ENCODE measurements around the gene CTNNA3. TPM values are rescaled to one million over a fixed set of nuclear protein-coding genes. Genes with fewer than 3 reads are reported as not detected.

The CTNNA3 gene
- polyA plus RNA-seq, 1 experiment = not detected

DNA sequence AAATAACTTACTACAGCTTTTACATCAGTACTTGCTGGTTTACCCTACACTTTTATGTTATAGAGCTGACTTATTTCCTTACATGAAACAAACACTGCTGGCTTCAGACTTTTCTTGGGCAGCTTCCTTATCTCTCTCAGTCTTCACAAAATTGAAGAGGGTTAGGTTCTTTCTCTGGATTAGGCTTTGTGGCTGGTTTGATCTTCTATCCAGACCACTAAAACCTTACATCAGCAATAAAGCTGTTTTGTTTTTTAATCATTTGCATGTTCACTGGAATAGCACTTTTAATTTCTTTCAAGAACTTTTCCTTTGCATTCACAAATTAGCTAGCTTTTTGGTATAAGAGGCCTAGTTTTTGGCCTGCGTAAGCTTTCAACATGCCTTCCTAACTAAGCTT lies 551.5 kb downstream of the CTNNA3 start:
- ChIA-PET CTCF (no interaction called here), POLR2A (no interaction called here)
- no peaks in the 10 kb centered on the region for H3K27me3 ChIP-seq (ENCODE audit: control insufficient read depth, insufficient read depth, low read length)
- no peak for DNase-seq (ENCODE audit: low read depth)
- TF ChIP-seq, protein P1, sequence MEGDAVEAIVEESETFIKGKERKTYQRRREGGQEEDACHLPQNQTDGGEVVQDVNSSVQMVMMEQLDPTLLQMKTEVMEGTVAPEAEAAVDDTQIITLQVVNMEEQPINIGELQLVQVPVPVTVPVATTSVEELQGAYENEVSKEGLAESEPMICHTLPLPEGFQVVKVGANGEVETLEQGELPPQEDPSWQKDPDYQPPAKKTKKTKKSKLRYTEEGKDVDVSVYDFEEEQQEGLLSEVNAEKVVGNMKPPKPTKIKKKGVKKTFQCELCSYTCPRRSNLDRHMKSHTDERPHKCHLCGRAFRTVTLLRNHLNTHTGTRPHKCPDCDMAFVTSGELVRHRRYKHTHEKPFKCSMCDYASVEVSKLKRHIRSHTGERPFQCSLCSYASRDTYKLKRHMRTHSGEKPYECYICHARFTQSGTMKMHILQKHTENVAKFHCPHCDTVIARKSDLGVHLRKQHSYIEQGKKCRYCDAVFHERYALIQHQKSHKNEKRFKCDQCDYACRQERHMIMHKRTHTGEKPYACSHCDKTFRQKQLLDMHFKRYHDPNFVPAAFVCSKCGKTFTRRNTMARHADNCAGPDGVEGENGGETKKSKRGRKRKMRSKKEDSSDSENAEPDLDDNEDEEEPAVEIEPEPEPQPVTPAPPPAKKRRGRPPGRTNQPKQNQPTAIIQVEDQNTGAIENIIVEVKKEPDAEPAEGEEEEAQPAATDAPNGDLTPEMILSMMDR (IDR thresholded peaks at IDR 0.05; ENCODE audit: insufficient read depth, low read depth, low read length) = no peak
- H3K36me3 ChIP-seq (ENCODE audit: control insufficient read depth, insufficient read depth, low read length) = no peaks in the 10 kb centered on the region
- no peak overlapping the region for H3K4me3 ChIP-seq (ENCODE audit: low read depth, low read length)

DNA sequence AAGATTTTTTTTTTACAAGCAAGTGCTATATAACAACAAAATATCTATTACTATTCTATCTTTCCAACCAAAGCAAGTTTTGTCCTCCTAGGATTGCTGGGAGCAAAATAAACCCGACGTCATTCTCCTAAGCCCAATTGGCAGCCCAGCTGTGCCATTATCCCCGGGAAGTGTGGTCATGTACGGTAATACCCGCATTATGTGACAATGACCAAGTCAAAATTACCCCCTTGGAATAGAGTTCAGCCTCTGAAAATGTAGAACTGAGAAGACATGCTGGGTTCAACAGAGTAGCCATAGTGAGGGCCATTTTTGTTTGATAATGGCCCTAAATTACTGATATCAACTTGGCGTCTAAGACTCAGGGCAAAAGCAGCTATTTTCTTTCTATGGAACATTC lies 554.7 kb downstream of the CTNNA3 start:
- Histone ChIP-seq H3K4me3 (ENCODE audit: low read depth, low read length) (no peak overlapping the region), H3K27me3 (ENCODE audit: control insufficient read depth, insufficient read depth, low read length) (no peaks in the 10 kb centered on the region), H3K36me3 (ENCODE audit: control insufficient read depth, insufficient read depth, low read length) (no peaks in the 10 kb centered on the region)
- TF ChIP-seq, protein P1 (IDR thresholded peaks at IDR 0.05; ENCODE audit: insufficient read depth, low read depth, low read length) = no peak
- POLR2A ChIA-PET = no interaction called here
- DNase-seq (ENCODE audit: low read depth) = no peak
- CTCF ChIA-PET = no interaction called here

DNA sequence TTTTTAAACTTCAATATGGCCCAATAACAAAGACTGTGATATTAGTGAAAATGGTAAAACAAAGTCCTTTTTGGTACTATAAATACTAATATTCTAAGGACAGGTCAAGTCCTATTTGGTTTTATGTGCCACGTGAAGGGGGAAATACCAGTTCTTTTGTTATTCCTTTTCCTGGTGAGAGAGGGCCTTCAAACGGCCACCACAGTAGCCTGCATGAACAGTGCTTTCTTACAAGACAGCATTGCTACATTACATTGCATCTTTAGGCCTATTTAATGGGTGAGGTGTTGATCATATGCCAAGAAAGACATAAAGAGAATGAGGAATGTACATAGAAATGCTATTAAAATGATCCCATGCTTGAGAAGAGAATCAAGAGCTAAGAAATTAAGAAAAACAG lies 555.4 kb downstream of the CTNNA3 start:
- H3K27me3 ChIP-seq (ENCODE audit: control insufficient read depth, insufficient read depth, low read length) = no peaks in the 10 kb centered on the region
- no peak overlapping the region for H3K4me3 ChIP-seq (ENCODE audit: low read depth, low read length)
- no peaks in the 10 kb centered on the region for H3K36me3 ChIP-seq (ENCODE audit: control insufficient read depth, insufficient read depth, low read length)
- CTCF ChIA-PET = no interaction called here
- TF ChIP-seq, protein P1 (IDR thresholded peaks at IDR 0.05; ENCODE audit: insufficient read depth, low read depth, low read length) = no peak
- DNase-seq (ENCODE audit: low read depth) = no peak
- POLR2A ChIA-PET = no interaction called here

DNA sequence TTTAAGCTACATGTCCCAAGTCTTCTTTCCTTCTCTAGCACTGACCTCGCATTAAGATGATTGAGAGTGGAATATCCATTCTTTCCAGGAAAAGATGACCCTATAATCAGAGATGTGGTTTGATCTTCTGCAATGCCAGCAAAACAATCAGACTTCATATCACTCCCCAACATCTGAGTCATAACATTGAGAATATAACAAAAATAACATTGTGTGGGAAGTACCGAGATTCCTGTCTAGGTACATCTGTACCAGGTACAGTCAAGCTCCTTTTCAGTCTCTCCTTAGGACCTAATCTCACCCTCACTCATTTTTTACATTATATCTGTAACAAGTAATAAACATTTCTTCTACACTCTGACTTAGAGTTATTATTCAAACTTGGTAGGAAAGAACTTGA lies 568.6 kb downstream of the CTNNA3 start:
- no peaks in the 10 kb centered on the region for H3K36me3 ChIP-seq (ENCODE audit: control insufficient read depth, insufficient read depth, low read length)
- H3K27me3 ChIP-seq (ENCODE audit: control insufficient read depth, insufficient read depth, low read length) = no peaks in the 10 kb centered on the region; the same call in 1 of the 2 replicates
- no peak overlapping the region for H3K4me3 ChIP-seq (ENCODE audit: low read depth, low read length)
- CTCF ChIA-PET = no interaction called here
- POLR2A ChIA-PET = no interaction called here
- no peak for DNase-seq (ENCODE audit: low read depth)
- TF ChIP-seq, protein P1 (IDR thresholded peaks at IDR 0.05; ENCODE audit: insufficient read depth, low read depth, low read length) = no peak

DNA sequence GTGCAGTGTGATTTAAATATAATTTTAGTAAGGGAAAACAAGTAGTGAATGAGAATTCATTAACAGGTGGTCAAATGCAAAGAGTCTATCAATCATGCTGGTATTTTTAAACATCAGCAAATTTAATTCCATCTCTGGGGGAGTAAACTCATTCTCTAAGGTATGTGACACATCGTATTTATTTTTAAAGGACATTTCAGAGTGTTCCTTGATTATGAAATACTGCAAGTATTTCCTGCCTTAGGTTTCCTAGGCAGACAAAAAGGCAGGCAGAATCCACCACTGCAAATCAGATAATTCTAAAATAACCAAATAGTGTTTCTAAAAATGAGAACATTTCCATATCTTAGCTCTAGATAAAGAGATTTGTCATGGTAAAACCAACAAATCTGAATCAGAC lies 576.3 kb downstream of the CTNNA3 start:
- CTCF ChIA-PET = no interaction called here

More for the DNA sequence above, 576.3 kb downstream of the CTNNA3 start:
- no peaks in the 10 kb centered on the region for H3K36me3 ChIP-seq (ENCODE audit: control insufficient read depth, insufficient read depth, low read length)
- POLR2A ChIA-PET = no interaction called here
- TF ChIP-seq, protein P1 (IDR thresholded peaks at IDR 0.05; ENCODE audit: insufficient read depth, low read depth, low read length) = no peak
- no peaks in the 10 kb centered on the region for H3K27me3 ChIP-seq (ENCODE audit: control insufficient read depth, insufficient read depth, low read length)
- DNase-seq (ENCODE audit: low read depth) = no peak
- no peak overlapping the region for H3K4me3 ChIP-seq (ENCODE audit: low read depth, low read length)

Data from BJ (cell line).